Cardiac muscle cell (in vitro differentiated cells and primary cell): ENCODE data around the gene MIPOL1. TPM values are rescaled to one million over a fixed set of nuclear protein-coding genes. Genes with fewer than 3 reads are reported as not detected.
A peak's percentile ranks its signal among the peaks of the same experiment; 100 is the strongest.

Experiments used
- DNase-seq, 2 donors: peaks; one replicate each; pipeline versions ENCODE4 v3.0.0 to v3.0.0-alpha.2; 2010 to 2017; ENCODE audit warnings: low read depth in 1 of 2, low spot score in 1 of 2
- H3K27ac ChIP-seq: fragments of 200-600 bp; sonication (generic); 2 replicates; pipeline ENCODE4 v1.5.1; 2016
- H3K27me3 ChIP-seq: fragments of 200-600 bp; sonication (generic); 2 replicates; pipeline ENCODE4 v1.6.0; 2016; ENCODE audit warnings: control low read depth
- H3K36me3 ChIP-seq: fragments of 200-600 bp; sonication (generic); 2 replicates; pipeline ENCODE4 v1.5.1; 2016; ENCODE audit warnings: control low read depth
- H3K4me1 ChIP-seq: fragments of 200-600 bp; sonication (generic); 2 replicates; pipeline ENCODE4 v1.8.1; 2017; ENCODE audit warnings: low read depth, mild to moderate bottlenecking, mixed run types
- H3K4me3 ChIP-seq: fragments of 200-600 bp; sonication (generic); 2 replicates; pipeline ENCODE4 v1.5.1; 2016; ENCODE audit warnings: mild to moderate bottlenecking
- H3K9me3 ChIP-seq: fragments of 200-600 bp; sonication (generic); 2 replicates; pipeline ENCODE4 v1.5.1; 2017; ENCODE audit warnings: low read depth, mild to moderate bottlenecking, control low read depth
- CTCF ChIP-seq: IDR thresholded peaks from 2 replicates; pipeline ENCODE4 v1.5.1; 2012; ENCODE audit warnings: low read depth, mild to moderate bottlenecking, low read length
- polyA plus RNA-seq: library from polyadenylated mRNA; unstranded; fragments of >200 nt; fragmentation: Nextera tagmentation; extraction: Ambion mirVana; gene quantifications from 2 replicates; pipeline ENCODE4 v1.2.1, GENCODE V29; 2016
- total RNA-seq: library from RNA; depleted of rRNA; stranded (reverse); fragments of >200 nt; gene quantifications from 2 replicates; pipeline ENCODE4 v1.2.3, GENCODE V29; 2016

Gene MIPOL1
- total and polyA plus RNA-seq, 2 experiments from 2014 or later, result 7.3 to 8.4 TPM

GRCh38 chr14:37598747-37599506 is 401.2 kb downstream of the MIPOL1 start:
- Histone ChIP-seq H3K27ac (no peak overlapping the region), H3K4me1 (peaks cover 9% of the 10 kb centered on the region), H3K27me3 (peaks cover 99% of the 10 kb centered on the region), H3K9me3 (no peaks in the 10 kb centered on the region), H3K36me3 (no peaks in the 10 kb centered on the region), H3K4me3 (no peak overlapping the region)
- no peak for TF ChIP-seq CTCF
- no peak for DNase-seq

DNA sequence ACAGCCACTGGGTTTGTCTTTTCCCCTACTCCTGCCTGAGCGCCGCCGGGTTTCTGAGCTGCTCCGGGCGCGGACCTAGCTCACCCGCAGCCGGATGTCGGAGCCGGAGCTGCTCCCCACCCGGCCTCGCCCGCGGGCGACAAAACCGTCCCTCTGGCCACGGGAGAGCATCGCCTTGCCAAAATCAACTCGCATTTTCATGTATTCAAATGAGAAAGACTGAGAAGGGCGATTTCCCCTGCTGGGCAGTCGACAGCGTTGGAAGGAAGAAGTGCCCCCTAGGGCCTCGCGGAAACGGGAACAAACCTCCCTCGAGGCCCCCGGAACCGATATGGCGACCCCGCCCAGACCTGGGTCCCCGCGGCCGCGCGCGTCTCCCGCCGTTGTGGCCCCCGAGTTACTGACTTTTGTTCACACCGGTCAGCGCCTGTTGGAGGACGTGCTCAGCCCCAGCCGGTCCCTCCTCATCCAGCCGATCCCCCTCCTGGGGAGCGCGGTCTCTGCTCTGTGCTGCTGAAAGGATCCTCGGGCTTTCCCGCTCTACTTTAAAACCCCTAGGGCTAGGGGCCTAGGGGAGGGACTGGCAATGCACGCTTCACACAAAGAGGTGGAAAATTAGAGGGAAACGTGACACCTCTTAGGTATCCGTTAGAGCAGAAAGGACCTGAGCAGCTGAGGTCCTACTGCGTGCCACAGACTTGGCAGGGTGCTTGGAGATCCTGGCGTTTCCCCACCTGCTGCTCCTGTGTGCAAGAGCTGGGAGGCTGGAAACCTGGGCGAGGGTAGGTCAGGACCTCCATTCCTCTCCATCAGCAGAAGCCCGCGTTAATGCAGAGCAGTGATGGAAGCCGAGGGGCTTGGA is 402.0 kb downstream of the MIPOL1 start:
- Histone ChIP-seq H3K4me1 (peaks cover 9% of the 10 kb centered on the region), H3K4me3 (peak overlapping the region; percentile 16), H3K9me3 (no peaks in the 10 kb centered on the region), H3K27ac (no peak overlapping the region), H3K27me3 (peaks cover 99% of the 10 kb centered on the region), H3K36me3 (no peaks in the 10 kb centered on the region)
- no peak for TF ChIP-seq CTCF
- no peak for DNase-seq

DNA sequence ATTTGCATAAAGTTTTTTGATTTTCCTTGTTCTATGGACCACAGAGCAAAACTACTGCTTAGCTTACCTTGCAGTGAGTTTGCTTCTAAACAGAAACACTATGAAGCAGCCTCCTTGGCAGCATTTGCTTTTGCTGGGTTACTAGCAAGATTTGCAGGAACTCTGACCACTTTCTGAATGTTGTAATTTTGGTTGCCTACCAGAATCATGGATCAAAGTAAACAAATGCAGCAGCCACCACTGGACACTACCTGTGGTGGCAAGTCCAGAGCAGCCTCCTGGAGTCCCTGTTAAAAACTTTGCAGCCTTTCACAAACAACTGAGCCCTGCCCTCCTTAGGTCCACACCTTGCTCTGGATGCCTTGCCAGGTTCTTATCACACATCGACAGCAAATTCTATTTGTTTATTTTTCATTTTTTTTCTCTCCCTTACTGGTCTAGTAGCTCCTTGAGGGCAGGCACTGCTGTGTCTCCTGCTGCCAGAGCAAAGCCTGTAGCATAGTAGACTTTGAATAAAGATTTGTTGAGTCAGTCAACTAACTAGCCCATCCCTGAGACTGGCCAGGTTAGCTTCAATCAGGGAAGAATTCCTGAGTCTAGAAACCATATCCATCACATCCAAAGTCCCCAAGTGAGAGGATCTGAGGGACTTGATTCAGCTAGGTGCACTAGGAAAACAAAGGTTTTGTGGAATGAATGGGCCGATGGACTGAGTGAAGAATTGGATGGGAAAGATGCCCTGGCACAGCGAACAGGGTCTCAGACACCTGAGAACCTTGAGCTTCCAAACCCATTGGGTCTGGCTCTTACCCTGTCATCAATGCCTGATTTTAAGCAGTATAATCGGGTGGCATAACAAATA is 403.4 kb downstream of the MIPOL1 start:
- H3K4me1 ChIP-seq, result no peaks in the 10 kb centered on the region
- H3K27ac ChIP-seq, result no peak overlapping the region
- no peak overlapping the region for H3K4me3 ChIP-seq
- no peak for TF ChIP-seq CTCF
- H3K9me3 ChIP-seq, result no peaks in the 10 kb centered on the region
- peaks cover 100% of the 10 kb centered on the region for H3K27me3 ChIP-seq
- no peaks in the 10 kb centered on the region for H3K36me3 ChIP-seq
- DNase-seq, result no peak

DNA sequence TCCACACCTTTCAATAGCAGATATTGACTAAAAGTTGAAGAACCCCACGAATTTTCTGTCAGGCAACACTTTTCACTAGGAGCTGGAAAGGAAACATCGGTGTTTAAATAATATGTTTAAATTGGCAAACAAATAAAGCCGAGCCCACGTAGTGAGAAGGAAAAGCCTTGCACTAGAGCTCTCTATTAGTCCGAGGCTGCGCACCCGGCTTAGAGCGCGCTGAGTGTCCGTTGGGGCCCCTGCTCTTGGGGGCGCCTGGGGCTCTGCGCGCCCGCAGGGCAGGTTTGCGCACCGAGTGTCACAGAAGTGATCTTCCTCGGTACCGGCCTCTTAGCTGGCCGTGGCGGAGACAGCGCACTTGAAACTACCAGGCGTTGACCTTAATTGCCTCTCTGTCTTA is 404.1 kb downstream of the MIPOL1 start:
- TF ChIP-seq CTCF, result no peak
- peaks cover 100% of the 10 kb centered on the region for H3K27me3 ChIP-seq

More for the DNA sequence above, 404.1 kb downstream of the MIPOL1 start:
- Histone ChIP-seq H3K4me3 (no peak overlapping the region), H3K9me3 (no peaks in the 10 kb centered on the region), H3K36me3 (no peaks in the 10 kb centered on the region), H3K27ac (no peak overlapping the region), H3K4me1 (no peaks in the 10 kb centered on the region)
- no peak for DNase-seq

Other genes starting within 250 kb of the MIPOL1 start
- gene SLC25A21, start 25.3 kb upstream of the MIPOL1 start, total RNA-seq, result 0.63 and 4.8 TPM in 2 replicates
- gene SLC25A21, start 25.3 kb upstream of the MIPOL1 start, polyA plus RNA-seq, result 1.7 and 8.4 TPM in 2 replicates